SK-N-SH (cell line): Measurements from ENCODE around the gene GALNT12. TPM values are rescaled to one million over a fixed set of nuclear protein-coding genes. Genes with fewer than 3 reads are reported as not detected.

Source experiments
- CTCF ChIA-PET: fragments of 300-600, 350-600 bp; formaldehyde crosslinking; extraction: SDS; loops from one replicate; lab custom pipeline; 2021; lab: Yijun Ruan, JAX
- POLR2A ChIA-PET: fragments of 350-600 bp; sonication (Branson Sonifier 250); formaldehyde crosslinking; extraction: SDS; loops from one replicate; lab custom pipeline; 2020; ENCODE audit warnings: antibody characterized with exemption, inconsistent platforms; lab: Yijun Ruan, JAX
- DNase-seq: peaks from one replicate; pipeline ENCODE4 v3.0.0; 2012
- H2AFZ ChIP-seq: fragments of 200-600 bp; sonication (generic); 2 replicates; pipeline ENCODE4 v1.8.1; 2016; ENCODE audit warnings: antibody characterized with exemption, mild to moderate bottlenecking, low read depth
- H3F3A ChIP-seq: fragments of 200-600 bp; sonication (generic); replicated peaks from 2 replicates; pipeline ENCODE3; 2016; ENCODE audit warnings: antibody characterized with exemption, mild to moderate bottlenecking; ENCODE audit not compliant: insufficient read depth
- H3K27ac ChIP-seq, 2 experiments: fragments of 200-500 bp in 1 of 2; fragments of 200-600 bp in 1 of 2; sonication (Bioruptor generic) in 1 of 2; sonication (generic), shearing (Covaris generic) in 1 of 2; 2 replicates each; pipeline versions ENCODE4 v1.5.1 to v1.6.1; 2014 to 2016; ENCODE audit warnings: low read depth in 2 of 2, inconsistent platforms in 1 of 2, low read length in 1 of 2, mild to moderate bottlenecking in 1 of 2, mixed read lengths in 1 of 2
- H3K27me3 ChIP-seq: fragments of 200-600 bp; sonication (generic), shearing (Covaris generic); 2 replicates; pipeline ENCODE4 v1.6.1; 2016; ENCODE audit warnings: mixed run types; ENCODE audit not compliant: insufficient read depth
- H3K36me3 ChIP-seq, 2 experiments: fragments of 200-500 bp in 1 of 2; fragments of 200-600 bp in 1 of 2; sonication (Bioruptor generic) in 1 of 2; sonication (generic) in 1 of 2; replicated peaks in 1 of 2; 2 replicates each; pipeline versions ENCODE3 to v1.5.1; 2014 to 2016; ENCODE audit warnings: low read length in 1 of 2, mild to moderate bottlenecking in 1 of 2; ENCODE audit not compliant: insufficient read depth in 2 of 2, control insufficient read depth in 1 of 2
- H3K4me1 ChIP-seq, 2 experiments: fragments of 200-500 bp in 1 of 2; fragments of 200-600 bp in 1 of 2; sonication (Bioruptor generic) in 1 of 2; sonication (generic), shearing (Covaris generic) in 1 of 2; 2 replicates each; pipeline versions ENCODE4 v1.5.1 to v1.6.1; 2014 to 2016; ENCODE audit warnings: low read depth in 1 of 2, low read length in 1 of 2, mixed run types in 1 of 2; ENCODE audit not compliant: insufficient read depth in 2 of 2, control insufficient read depth in 1 of 2
- H3K4me2 ChIP-seq: fragments of 200-600 bp; sonication (generic), shearing (Covaris generic); 2 replicates; pipeline ENCODE4 v1.6.1; 2017; ENCODE audit warnings: mixed run types
- H3K4me3 ChIP-seq, 2 experiments: fragments of 200-500 bp in 1 of 2; fragments of 200-600 bp in 1 of 2; sonication (Bioruptor generic) in 1 of 2; sonication (generic), shearing (Covaris generic) in 1 of 2; 2 replicates each; pipeline versions ENCODE4 v1.5.1 to v1.8.1; 2014 to 2016; ENCODE audit warnings: low read depth in 2 of 2, inconsistent platforms in 1 of 2, low read length in 1 of 2, mild to moderate bottlenecking in 1 of 2, mixed read lengths in 1 of 2, moderate library complexity in 1 of 2
- H3K79me2 ChIP-seq: fragments of 200-600 bp; sonication (generic); 2 replicates; pipeline ENCODE4 v1.8.1; 2017; ENCODE audit warnings: mild to moderate bottlenecking; ENCODE audit not compliant: insufficient read depth
- H3K9ac ChIP-seq: fragments of 200-600 bp; sonication (generic); 2 replicates; pipeline ENCODE4 v1.6.1; 2017; ENCODE audit warnings: mixed run types
- H3K9me2 ChIP-seq: fragments of 200-600 bp; sonication (generic); 2 replicates; pipeline ENCODE4 v1.6.1; 2017; ENCODE audit warnings: mixed run types
- H3K9me3 ChIP-seq: fragments of 200-600 bp; sonication (generic); 2 replicates; pipeline ENCODE4 v1.6.1; 2017; ENCODE audit warnings: mixed run types, mild to moderate bottlenecking, moderate library complexity
- H4K20me1 ChIP-seq: fragments of 200-600 bp; sonication (generic); 2 replicates; pipeline ENCODE4 v1.6.1; 2017; ENCODE audit warnings: mild to moderate bottlenecking, mixed run types; ENCODE audit not compliant: insufficient read depth
- CHD2 ChIP-seq: fragments of 150-350 bp; IDR thresholded peaks from 2 replicates; pipeline ENCODE4 v1.6.1; 2018; ENCODE audit warnings: low read length; ENCODE audit not compliant: partially characterized antibody
- ELF1 ChIP-seq: IDR thresholded peaks from 2 replicates; pipeline ENCODE4 v1.4.0; 2012
- EZH2phosphoT487 ChIP-seq: fragments of 200-600 bp; sonication (generic); IDR thresholded peaks from 2 replicates; pipeline ENCODE4 v1.6.1; 2017; ENCODE audit warnings: low read depth, mixed run types, mild to moderate bottlenecking, antibody characterized with exemption, moderate library complexity, borderline replicate concordance
- FOXJ3 ChIP-seq: sonication (generic); formaldehyde crosslinking; IDR thresholded peaks from 2 replicates; pipeline ENCODE4 v1.5.1; 2020; ENCODE audit warnings: mild to moderate bottlenecking, missing genetic modification reagents
- IRF3 ChIP-seq: fragments of 150-350 bp; IDR thresholded peaks from 2 replicates; pipeline ENCODE4 v1.6.1; 2016; ENCODE audit warnings: mild to moderate bottlenecking, low read depth, low read length
- MEF2A ChIP-seq: IDR thresholded peaks from 2 replicates; pipeline ENCODE4 v1.4.0; 2012; ENCODE audit warnings: low read depth, borderline replicate concordance
- NFIC ChIP-seq: IDR thresholded peaks from 2 replicates; pipeline ENCODE4 v1.4.0; 2012; ENCODE audit warnings: borderline replicate concordance
- RFX5 ChIP-seq: IDR thresholded peaks from 2 replicates; pipeline ENCODE4 v1.6.1; 2012; ENCODE audit warnings: mild to moderate bottlenecking, improper control_type of control experiment, low read length
- RXRA ChIP-seq: IDR thresholded peaks from 2 replicates; pipeline ENCODE4 v1.4.0; 2012; ENCODE audit warnings: low read depth, mild to moderate bottlenecking, borderline replicate concordance
- TCF12 ChIP-seq: IDR thresholded peaks from 2 replicates; pipeline ENCODE4 v1.4.0; 2012
- TEAD4 ChIP-seq: IDR thresholded peaks from 2 replicates; pipeline ENCODE4 v1.4.0; 2012; ENCODE audit warnings: mild to moderate bottlenecking, borderline replicate concordance; ENCODE audit not compliant: insufficient read depth
- WGBS: methylation state at CpG from one replicate; pipeline ENCODE4 v1.1.6; 2017; ENCODE audit warnings: low lambda C conversion rate; 5-methylcytosine and 5-hydroxymethylcytosine counted together
- polyA plus RNA-seq, 3 experiments: library from polyadenylated mRNA; depleted of rRNA; stranded (reverse); fragments of >200 nt; gene quantifications; 2 replicates each; pipeline ENCODE4 v1.2.3, GENCODE V29; 2012
- TF ChIP-seq, protein P1 (sequence below): fragments of 150-350 bp; IDR thresholded peaks from 2 replicates; pipeline ENCODE4 v1.6.1; 2017; ENCODE audit warnings: antibody characterized with exemption, low read length, low read depth, borderline replicate concordance
- TF ChIP-seq, protein P2 (sequence below): IDR thresholded peaks from 2 replicates; pipeline ENCODE4; 2012

The GALNT12 gene
- polyA plus RNA-seq, 1 of the 3 experiments (the other 2 are of a cell fraction) = 7.4 TPM

DNA sequence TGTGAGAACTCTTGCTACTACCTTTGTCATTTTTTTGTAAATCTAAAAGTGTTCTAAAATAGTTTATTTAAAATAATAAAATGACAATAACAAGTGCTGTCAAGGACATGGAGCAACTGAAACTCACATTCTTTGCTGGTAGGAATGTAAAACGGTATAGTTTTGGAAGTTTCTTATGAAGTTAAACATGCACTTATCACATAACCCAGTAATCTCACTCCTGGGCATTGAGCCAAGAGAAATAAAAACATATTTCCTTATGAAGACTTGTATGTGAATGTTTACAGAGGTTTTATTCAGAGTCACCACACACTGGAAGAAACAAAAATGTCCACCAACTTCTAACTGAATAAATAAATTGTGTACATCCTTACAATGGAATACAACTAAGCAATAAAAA is 90.3 kb downstream of the GALNT12 start:
- Histone ChIP-seq H3K9me3 (peaks cover 7% of the 10 kb centered on the region), H3K79me2 (no peaks in the 10 kb centered on the region), H3K4me1 (0 out of 4 replicates have a peak, but pooled peaks cover 0 to 9% of the 10 kb centered on the region in 2 experiments), H2AFZ (no peak overlapping the region), H3K4me2 (no peak overlapping the region), H4K20me1 (no peaks in the 10 kb centered on the region), H3F3A (no peaks in the 10 kb centered on the region), H3K36me3 (no peaks in the 10 kb centered on the region), H3K27me3 (no peaks in the 10 kb centered on the region), H3K9me2 (no peaks in the 10 kb centered on the region), H3K27ac (no peak overlapping the region), H3K9ac (no peak overlapping the region), H3K4me3 (no peak overlapping the region)
- ChIA-PET CTCF (no interaction called here), POLR2A (no interaction called here)
- WGBS = 9% methylated on average over 1 of the region's 1 CpG
- no peak for TF ChIP-seq IRF3
- no peak for TF ChIP-seq ELF1
- no peak for TF ChIP-seq TEAD4
- TF ChIP-seq EZH2phosphoT487 = no peak
- TF ChIP-seq RXRA = no peak
- TF ChIP-seq CHD2 = no peak
- no peak for TF ChIP-seq FOXJ3 (CRISPR knock-in tag)
- no peak for DNase-seq

GRCh38 chr9:98899408-98900056 is 92.1 kb downstream of the GALNT12 start:
- TF ChIP-seq MEF2A (no peak), FOXJ3 (CRISPR knock-in tag) (no peak), TCF12 (peak; percentile 50; the same call in 1 of the 2 replicates), NFIC (peak; percentile 84), RFX5 (no peak)
- TF ChIP-seq, protein P1, sequence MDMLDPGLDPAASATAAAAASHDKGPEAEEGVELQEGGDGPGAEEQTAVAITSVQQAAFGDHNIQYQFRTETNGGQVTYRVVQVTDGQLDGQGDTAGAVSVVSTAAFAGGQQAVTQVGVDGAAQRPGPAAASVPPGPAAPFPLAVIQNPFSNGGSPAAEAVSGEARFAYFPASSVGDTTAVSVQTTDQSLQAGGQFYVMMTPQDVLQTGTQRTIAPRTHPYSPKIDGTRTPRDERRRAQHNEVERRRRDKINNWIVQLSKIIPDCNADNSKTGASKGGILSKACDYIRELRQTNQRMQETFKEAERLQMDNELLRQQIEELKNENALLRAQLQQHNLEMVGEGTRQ = no peak
- TF ChIP-seq, protein P2, sequence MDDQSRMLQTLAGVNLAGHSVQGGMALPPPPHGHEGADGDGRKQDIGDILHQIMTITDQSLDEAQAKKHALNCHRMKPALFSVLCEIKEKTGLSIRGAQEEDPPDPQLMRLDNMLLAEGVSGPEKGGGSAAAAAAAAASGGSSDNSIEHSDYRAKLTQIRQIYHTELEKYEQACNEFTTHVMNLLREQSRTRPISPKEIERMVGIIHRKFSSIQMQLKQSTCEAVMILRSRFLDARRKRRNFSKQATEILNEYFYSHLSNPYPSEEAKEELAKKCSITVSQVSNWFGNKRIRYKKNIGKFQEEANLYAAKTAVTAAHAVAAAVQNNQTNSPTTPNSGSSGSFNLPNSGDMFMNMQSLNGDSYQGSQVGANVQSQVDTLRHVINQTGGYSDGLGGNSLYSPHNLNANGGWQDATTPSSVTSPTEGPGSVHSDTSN = peak; percentile 53
- Histone ChIP-seq H3K27me3 (no peaks in the 10 kb centered on the region), H2AFZ (no peak overlapping the region), H4K20me1 (no peaks in the 10 kb centered on the region), H3K9me2 (no peaks in the 10 kb centered on the region), H3K36me3 (no peaks in the 10 kb centered on the region), H3K79me2 (no peaks in the 10 kb centered on the region), H3K27ac (no peak overlapping the region; a peak in 1 of 4 replicates), H3K4me3 (no peak overlapping the region), H3K4me2 (peak overlapping the region; percentile 14; the same call in 1 of the 2 replicates), H3K9me3 (peaks cover 7% of the 10 kb centered on the region), H3F3A (no peaks in the 10 kb centered on the region), H3K4me1 (0 out of 4 replicates have a peak, but pooled peaks cover 0 to 9% of the 10 kb centered on the region in 2 experiments), H3K9ac (no peak overlapping the region)
- ChIA-PET CTCF (interaction anchor here (1.8 kb wide), 1 partner anchor 23 kb away, joined by 4 read pairs; no protein-coding TSS in a partner anchor), POLR2A (no interaction called here)
- no peak for DNase-seq
- WGBS = 28% methylated on average over 4 of the region's 4 CpGs

Other genes starting within 250 kb of the GALNT12 start
- gene GABBR2, start 98.7 kb upstream of the GALNT12 start, polyA plus RNA-seq (2012; rRNA removed) = not detected in 2 replicates
- gene ANKS6, start 11.1 kb upstream of the GALNT12 start, polyA plus RNA-seq (2012; rRNA removed) = 26.1 and 29.3 TPM in 2 replicates
- gene COL15A1, start 136.2 kb downstream of the GALNT12 start, polyA plus RNA-seq (2012; rRNA removed) = 0.76 and 0.84 TPM in 2 replicates